Fibroblast of the aortic adventitia (primary cell): ENCODE results near the gene PKD2L1. TPM values are rescaled to one million over a fixed set of nuclear protein-coding genes. Genes with fewer than 3 reads are reported as not detected.

Experiments used
- DNase-seq: peaks from one replicate; pipeline ENCODE4 v3.0.0-alpha.2; 2010; ENCODE audit warnings: low read depth
- H3K4me3 ChIP-seq: 2 replicates; pipeline ENCODE4 v1.5.1; 2011; ENCODE audit warnings: low read depth, mild to moderate bottlenecking, control low read depth, low read length, moderate library complexity
- total RNA-seq: library from RNA; depleted of rRNA; stranded (reverse); fragments of >200 nt; gene quantifications from 2 replicates; pipeline ENCODE4 v1.2.3, GENCODE V29; 2012; ENCODE audit warnings: low replicate concordance
- TF ChIP-seq, protein P1 (sequence below): IDR thresholded peaks from 2 replicates; pipeline ENCODE4 v1.5.1; 2011; ENCODE audit warnings: mild to moderate bottlenecking, low read length, control low read depth, inconsistent platforms; ENCODE audit not compliant: insufficient read depth

The PKD2L1 gene
- total RNA-seq, 1 donor: not detected

DNA sequence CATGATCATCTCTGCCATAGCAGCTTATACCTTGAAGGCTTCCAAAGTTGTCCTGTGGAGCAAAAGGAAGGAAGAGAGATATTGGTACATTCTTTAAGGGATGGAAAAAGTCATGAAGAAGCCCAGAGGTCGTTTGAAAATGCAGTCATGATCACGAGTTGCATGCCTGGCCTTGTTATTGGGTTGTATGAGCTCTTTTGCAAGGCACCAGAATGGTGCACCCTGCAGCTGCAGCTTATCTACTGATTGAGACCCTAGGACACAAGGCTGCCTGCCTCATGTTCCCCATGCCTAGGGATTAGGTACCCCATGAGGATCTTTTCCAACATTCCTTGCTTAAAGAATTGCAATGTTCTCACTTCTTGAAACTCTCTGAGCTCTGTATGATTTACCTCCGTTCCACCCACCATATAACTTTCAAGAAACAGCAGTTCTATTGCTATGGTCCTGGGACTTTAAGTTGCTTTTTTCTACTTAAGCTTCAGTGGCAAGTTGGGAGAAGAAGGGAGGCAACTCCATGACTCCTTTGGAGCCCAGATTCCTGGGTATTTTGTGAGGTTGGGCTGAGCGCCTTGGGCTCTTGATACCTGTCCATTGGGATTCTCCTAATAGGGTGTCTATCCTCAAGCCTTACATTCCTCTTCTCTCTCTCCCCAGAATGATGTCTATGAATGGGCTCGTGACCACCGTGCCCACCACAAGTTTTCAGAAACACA lies 23.9 kb upstream of the PKD2L1 start:
- H3K4me3 ChIP-seq: no peak overlapping the region
- no peak for DNase-seq
- TF ChIP-seq, protein P1, sequence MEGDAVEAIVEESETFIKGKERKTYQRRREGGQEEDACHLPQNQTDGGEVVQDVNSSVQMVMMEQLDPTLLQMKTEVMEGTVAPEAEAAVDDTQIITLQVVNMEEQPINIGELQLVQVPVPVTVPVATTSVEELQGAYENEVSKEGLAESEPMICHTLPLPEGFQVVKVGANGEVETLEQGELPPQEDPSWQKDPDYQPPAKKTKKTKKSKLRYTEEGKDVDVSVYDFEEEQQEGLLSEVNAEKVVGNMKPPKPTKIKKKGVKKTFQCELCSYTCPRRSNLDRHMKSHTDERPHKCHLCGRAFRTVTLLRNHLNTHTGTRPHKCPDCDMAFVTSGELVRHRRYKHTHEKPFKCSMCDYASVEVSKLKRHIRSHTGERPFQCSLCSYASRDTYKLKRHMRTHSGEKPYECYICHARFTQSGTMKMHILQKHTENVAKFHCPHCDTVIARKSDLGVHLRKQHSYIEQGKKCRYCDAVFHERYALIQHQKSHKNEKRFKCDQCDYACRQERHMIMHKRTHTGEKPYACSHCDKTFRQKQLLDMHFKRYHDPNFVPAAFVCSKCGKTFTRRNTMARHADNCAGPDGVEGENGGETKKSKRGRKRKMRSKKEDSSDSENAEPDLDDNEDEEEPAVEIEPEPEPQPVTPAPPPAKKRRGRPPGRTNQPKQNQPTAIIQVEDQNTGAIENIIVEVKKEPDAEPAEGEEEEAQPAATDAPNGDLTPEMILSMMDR: no peak

DNA sequence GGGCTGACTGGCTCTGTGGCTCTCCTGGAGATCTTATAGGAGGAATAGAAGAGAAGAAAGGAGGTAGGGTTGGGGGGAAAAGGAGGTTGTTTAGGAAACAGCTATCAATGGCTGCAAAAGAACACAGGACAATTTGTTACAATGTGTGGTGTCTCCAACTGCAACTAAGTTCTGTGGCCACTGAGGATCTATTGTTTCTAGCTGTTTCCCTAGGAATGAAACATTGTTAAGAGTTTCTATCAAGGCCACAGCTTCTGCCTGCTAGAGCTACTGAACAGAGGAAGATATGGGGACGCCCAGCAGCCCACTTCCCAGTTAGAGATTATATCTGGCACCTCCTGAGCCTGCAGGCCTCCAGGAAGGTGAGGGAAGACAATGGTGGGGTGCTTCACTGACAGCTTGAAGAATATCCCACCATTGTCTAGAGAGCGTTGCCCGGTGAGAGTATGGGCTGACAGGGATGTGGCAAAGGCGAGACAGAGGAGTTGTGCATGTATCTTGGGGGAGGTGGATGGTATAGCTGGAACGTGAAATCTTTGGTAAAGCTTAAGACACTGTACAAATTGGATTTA lies 21.0 kb upstream of the PKD2L1 start:
- peak overlapping the region; percentile 88 for H3K4me3 ChIP-seq
- TF ChIP-seq, protein P1: no peak
- DNase-seq: no peak

GRCh38 chr10:100349672-100350071 lies 19.6 kb upstream of the PKD2L1 start:
- no peak for DNase-seq
- H3K4me3 ChIP-seq: peak overlapping the region; percentile 88
- TF ChIP-seq, protein P1: no peak

- TF ChIP-seq, protein P1: no peak
- DNase-seq: no peak
- H3K4me3 ChIP-seq: peak overlapping the region; percentile 88
Observed at GRCh38 chr10:100349087-100349486, 19.1 kb upstream of the PKD2L1 start.

- no peak for DNase-seq
- peak overlapping the region; percentile 88 for H3K4me3 ChIP-seq
- TF ChIP-seq, protein P1: no peak
Observed at GRCh38 chr10:100348389-100348927, 18.4 kb upstream of the PKD2L1 start.

DNA sequence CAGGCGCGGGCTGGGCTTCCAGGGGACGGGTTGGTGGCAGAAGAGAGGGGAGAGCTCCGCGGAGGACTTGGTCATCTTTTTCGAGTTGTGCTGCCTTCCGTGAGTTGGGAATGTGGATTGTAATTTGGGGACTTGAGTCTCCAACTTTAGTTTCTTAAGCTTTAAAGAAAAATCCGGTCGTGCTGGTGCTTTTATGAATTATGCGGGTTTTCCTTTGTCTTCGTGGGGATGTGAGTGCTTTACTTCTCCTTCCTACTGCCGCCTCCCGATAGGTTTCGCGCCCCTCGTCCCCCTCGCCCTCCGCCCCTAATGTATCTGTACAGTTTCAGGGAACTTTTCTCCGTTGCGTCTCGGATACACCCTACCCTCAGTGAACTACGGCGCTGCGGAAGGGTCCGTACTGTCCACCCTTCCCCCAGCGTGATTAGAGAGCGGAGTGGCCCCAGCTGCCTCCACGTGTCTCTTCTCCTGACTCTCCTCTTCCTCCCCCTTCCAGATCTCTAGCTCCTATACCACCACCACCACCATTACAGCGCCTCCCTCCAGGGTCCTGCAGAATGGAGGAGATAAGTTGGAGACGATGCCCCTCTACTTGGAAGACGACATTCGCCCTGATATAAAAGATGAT lies 17.7 kb upstream of the PKD2L1 start:
- TF ChIP-seq, protein P1: no peak
- no peak for DNase-seq
- H3K4me3 ChIP-seq: peak overlapping the region; percentile 88
